ENCODE results near the gene FLNC.

Gene FLNC

GRCh38 chr7:128874140-128875031 lies 44.2 kb downstream of the FLNC start:
- Mint-ChIP-seq H3K27ac (no peak overlapping the region), H3K36me3 (peaks cover 2% of the 10 kb centered on the region), H3K9me3 (no peaks in the 10 kb centered on the region), H3K27me3 (peaks cover 39% of the 10 kb centered on the region), H3K4me3 (no peak overlapping the region), H3K4me1 (peaks cover 22% of the 10 kb centered on the region)
- DNase-seq: no peak
- CTCF ChIA-PET: interaction anchor here (0.6 to 1.7 kb wide), 3 partner anchors 9 to 102 kb away, joined by 3 to 9 read pairs (median 4); partner anchors contain the start of gene ATP6V1F

DNA sequence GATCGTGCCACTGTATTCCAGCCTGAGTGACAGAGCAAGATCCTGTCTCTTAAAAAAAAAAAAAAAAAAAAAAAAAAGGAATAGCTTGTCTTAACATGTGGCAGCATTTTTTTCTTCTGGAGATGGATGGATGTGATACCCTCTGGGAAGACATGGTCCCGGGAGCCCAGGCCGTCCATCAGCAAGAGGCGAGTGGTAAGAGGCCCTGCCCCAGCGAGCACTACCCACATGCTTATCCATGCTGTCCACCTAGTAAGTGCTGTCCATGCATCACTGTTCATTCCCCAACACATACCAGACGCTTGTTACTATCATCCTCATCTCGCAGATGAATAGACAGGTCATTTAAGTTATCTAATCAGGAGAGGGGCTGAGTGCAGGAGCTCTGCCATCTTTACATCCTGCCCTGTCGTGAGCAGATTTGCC lies 45.3 kb downstream of the FLNC start:
- CTCF ChIA-PET: interaction anchor here (0.9 to 1.6 kb wide), 2 partner anchors 8 to 13 kb away, joined by 4 read pairs; partner anchors contain the start of gene ATP6V1F

DNA sequence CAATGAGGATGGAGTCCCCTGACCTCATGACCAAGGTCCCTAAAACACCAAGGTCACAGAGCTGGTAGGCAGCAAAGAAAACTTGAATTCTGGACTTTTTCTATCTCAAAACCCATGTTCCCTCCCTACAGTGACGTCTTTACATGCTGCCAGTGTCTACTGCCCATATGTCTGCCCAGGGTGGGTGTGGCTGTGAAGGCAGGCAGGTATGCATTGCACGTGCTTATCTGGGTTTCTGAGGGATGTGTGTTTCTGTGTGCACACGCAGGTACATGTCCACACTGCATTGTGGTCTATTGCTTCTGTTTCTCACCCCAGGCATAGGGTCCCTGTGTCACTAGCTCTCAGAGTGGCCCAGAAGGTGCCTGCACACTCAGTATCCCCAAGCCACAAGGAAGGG lies 45.9 kb downstream of the FLNC start:
- peaks cover 29% of the 10 kb centered on the region for H3K27me3 Mint-ChIP-seq
- no peaks in the 10 kb centered on the region for H3K36me3 Mint-ChIP-seq
- no peak overlapping the region for H3K4me3 Mint-ChIP-seq
- no peaks in the 10 kb centered on the region for H3K9me3 Mint-ChIP-seq
- no peak overlapping the region for H3K27ac Mint-ChIP-seq
- CTCF ChIA-PET: interaction anchor here (1.6 kb wide), 1 partner anchor 13 kb away, joined by 4 read pairs; the partner anchor contains the start of gene ATP6V1F
- H3K4me1 Mint-ChIP-seq: peaks cover 13% of the 10 kb centered on the region
- DNase-seq: no peak

More for the DNA sequence above, 45.3 kb downstream of the FLNC start:
- Mint-ChIP-seq H3K4me3 (no peak overlapping the region), H3K4me1 (peaks cover 16% of the 10 kb centered on the region), H3K9me3 (no peaks in the 10 kb centered on the region), H3K27ac (no peak overlapping the region), H3K27me3 (peaks cover 31% of the 10 kb centered on the region), H3K36me3 (no peaks in the 10 kb centered on the region)
- no peak for DNase-seq

DNA sequence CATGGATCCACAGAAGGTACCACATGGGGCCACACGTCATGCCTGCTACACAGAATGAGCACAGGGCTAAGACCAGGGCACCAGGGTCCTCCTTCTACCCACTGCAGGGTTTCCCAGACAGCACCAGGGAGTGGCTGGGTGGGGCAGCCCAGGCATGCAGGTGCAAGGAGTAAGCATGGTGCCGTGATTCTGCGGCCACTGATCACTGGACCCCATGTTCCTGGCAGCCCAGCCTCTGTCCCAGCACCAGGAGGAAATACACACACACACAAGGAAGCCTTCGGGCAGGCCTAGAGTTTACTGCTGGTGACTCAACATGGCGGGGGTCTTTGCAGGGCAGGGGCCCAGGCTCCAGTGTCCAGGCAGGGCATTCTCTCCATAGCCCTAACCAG lies 46.4 kb downstream of the FLNC start:
- Mint-ChIP-seq H3K27me3 (peaks cover 28% of the 10 kb centered on the region), H3K36me3 (no peaks in the 10 kb centered on the region), H3K4me1 (peaks cover 13% of the 10 kb centered on the region), H3K27ac (no peak overlapping the region), H3K9me3 (no peaks in the 10 kb centered on the region), H3K4me3 (no peak overlapping the region)
- CTCF ChIA-PET: interaction anchor here (1.6 kb wide), 1 partner anchor 14 kb away, joined by 4 read pairs; the partner anchor contains the start of gene ATP6V1F
- DNase-seq: no peak

GRCh38 chr7:128876978-128877755 lies 47.0 kb downstream of the FLNC start:
- H3K36me3 Mint-ChIP-seq: no peaks in the 10 kb centered on the region
- H3K4me3 Mint-ChIP-seq: no peak overlapping the region
- CTCF ChIA-PET: interaction anchor here (0.7 kb wide), 1 partner anchor 35 kb away, joined by 3 read pairs; no protein-coding TSS in a partner anchor
- H3K4me1 Mint-ChIP-seq: peaks cover 13% of the 10 kb centered on the region
- peaks cover 24% of the 10 kb centered on the region for H3K27me3 Mint-ChIP-seq
- no peaks in the 10 kb centered on the region for H3K9me3 Mint-ChIP-seq
- H3K27ac Mint-ChIP-seq: no peak overlapping the region
- no peak for DNase-seq

- Mint-ChIP-seq H3K4me1 (peaks cover 13% of the 10 kb centered on the region), H3K27ac (no peak overlapping the region), H3K36me3 (no peaks in the 10 kb centered on the region), H3K27me3 (peaks cover 18% of the 10 kb centered on the region), H3K4me3 (no peak overlapping the region), H3K9me3 (no peaks in the 10 kb centered on the region)
- no peak for DNase-seq
- CTCF ChIA-PET: interaction anchor here (0.7 to 4.3 kb wide), 2 partner anchors 16 to 35 kb away, joined by 3 to 47 read pairs; partner anchors contain the start of gene ATP6V1F
Measured at GRCh38 chr7:128877756-128878120, 47.5 kb downstream of the FLNC start.

DNA sequence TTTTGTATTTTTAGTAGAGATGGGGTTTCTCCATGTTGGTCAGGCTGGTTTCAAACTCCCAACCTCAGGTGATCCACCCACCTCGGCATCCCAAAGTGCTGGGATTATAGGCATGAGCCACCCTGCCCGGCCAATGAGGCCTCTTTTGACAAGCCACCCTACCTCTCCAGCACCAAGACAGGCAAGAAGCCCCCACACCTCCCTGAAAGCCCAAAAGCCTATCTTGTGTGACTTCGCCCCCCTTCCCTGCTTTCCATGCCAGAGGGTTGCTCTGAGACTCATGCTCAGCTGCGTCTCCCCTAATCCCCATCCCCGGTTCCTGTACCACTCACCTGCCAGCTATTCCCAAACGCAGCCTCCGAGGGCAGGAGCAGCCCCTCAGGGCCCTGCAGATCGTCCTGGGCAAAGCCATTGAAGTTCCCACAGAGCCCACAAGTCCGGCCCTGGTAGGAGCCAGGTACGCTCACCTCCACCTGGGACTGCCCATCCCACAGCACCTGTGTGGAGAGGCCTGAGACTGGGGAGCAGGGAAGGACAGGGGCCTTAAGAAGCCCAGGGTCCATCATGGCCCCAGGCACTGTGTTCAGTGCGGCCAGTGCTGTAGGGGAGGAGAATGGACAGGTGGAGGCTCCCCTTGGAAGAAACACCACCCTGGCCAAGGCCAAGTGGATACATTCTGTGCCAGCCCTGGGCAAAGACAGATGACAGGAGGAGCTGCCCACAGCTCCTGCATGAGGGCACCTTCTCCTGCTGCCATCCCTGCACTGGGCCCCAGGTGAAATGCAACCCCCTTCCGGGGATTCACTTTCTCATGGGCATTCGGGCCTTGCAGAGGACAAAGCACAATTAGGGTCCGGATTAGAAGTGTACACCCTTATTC lies 48.3 kb downstream of the FLNC start:
- Mint-ChIP-seq H3K9me3 (no peaks in the 10 kb centered on the region), H3K36me3 (no peaks in the 10 kb centered on the region), H3K4me3 (no peak overlapping the region), H3K4me1 (peaks cover 13% of the 10 kb centered on the region), H3K27me3 (peaks cover 13% of the 10 kb centered on the region), H3K27ac (no peak overlapping the region)
- CTCF ChIA-PET: interaction anchor here (0.7 to 4.3 kb wide), 5 partner anchors 17 to 404 kb away, joined by 3 to 47 read pairs (median 7); partner anchors contain the start of gene ATP6V1F
- DNase-seq: no peak

DNA sequence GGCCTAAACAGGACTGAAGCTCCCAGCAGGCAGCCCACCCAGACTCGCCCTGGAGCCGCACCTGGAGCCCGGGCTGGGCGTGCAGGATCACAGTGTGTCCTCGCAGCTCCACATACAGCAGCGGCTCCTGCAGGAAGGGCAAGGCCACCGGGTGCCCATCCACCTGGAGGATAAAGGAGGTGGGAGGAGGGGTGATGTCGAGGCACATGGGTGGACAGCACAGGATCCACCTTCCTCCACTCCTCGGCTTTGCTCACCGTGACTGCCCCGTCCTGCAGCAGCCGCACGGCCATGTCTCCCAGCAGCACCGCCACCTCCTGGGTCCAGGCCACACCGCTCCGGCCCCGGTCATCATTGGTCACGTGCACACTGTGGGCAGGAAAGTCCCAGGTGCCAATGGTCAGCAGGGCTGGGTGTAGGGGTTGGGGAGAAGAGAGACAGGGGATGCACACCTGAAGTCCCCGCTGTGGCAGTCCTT lies 49.3 kb downstream of the FLNC start:
- CTCF ChIA-PET: interaction anchor here (0.8 to 4.3 kb wide), 5 partner anchors 11 to 405 kb away, joined by 4 to 47 read pairs (median 7); partner anchors contain the start of gene ATP6V1F
- peaks cover 13% of the 10 kb centered on the region for H3K4me1 Mint-ChIP-seq
- H3K27ac Mint-ChIP-seq: no peak overlapping the region
- no peaks in the 10 kb centered on the region for H3K9me3 Mint-ChIP-seq
- H3K4me3 Mint-ChIP-seq: no peak overlapping the region
- peaks cover 11% of the 10 kb centered on the region for H3K27me3 Mint-ChIP-seq
- no peaks in the 10 kb centered on the region for H3K36me3 Mint-ChIP-seq
- DNase-seq: no peak

DNA sequence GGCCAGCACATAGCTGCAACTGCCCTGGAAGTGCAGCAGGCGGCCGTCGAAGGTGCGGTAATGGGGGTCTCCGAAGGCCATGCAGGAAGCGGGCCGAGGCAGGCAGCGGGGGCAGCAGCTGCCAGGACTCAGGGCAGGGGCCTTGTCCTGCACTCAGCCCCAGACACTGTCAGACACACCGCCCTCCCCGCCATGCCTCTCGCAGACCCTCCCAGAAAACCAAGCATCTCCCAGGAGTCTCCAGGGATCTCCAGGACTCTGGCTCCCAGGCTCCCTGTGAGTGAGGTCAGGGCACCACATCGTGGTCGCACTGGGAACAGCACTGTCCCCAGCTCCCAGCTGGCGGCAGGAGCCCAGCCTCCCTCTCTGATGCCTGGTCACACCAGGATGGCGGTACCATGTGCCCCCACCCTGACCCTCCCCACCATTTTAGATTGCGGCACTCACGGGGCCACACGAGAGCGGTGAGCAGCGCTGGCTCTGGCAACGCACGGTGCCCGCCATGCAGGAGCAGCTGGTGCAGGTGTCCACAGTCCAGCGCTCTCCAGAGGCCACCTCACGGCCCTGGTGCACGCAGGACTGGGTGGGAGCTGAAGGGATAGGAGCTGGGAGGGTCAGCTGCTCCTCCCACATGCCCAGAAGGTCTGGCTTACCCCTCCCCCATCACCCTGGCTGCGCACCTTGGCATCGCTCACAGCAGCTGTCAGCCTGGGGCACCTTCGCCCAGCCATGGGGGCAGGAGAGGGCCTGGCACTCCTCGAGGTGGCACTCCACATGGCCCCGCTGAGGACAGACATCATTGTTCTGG lies 49.9 kb downstream of the FLNC start:
- Mint-ChIP-seq H3K27ac (no peak overlapping the region), H3K4me1 (peaks cover 13% of the 10 kb centered on the region), H3K4me3 (no peak overlapping the region), H3K36me3 (no peaks in the 10 kb centered on the region), H3K9me3 (no peaks in the 10 kb centered on the region), H3K27me3 (peaks cover 12% of the 10 kb centered on the region)
- DNase-seq: peak; percentile 52
- CTCF ChIA-PET: interaction anchor here (0.8 to 4.3 kb wide), 7 partner anchors 12 to 452 kb away, joined by 3 to 47 read pairs (median 7); partner anchors contain the start of gene ATP6V1F

GRCh38 chr7:128880791-128881457 lies 50.7 kb downstream of the FLNC start:
- no peak for DNase-seq
- CTCF ChIA-PET: interaction anchor here (0.9 to 4.3 kb wide), 5 partner anchors 13 to 186 kb away, joined by 3 to 47 read pairs (median 9); partner anchors contain the start of gene ATP6V1F
- H3K27me3 Mint-ChIP-seq: peaks cover 12% of the 10 kb centered on the region
- no peak overlapping the region for H3K4me3 Mint-ChIP-seq
- no peak overlapping the region for H3K27ac Mint-ChIP-seq
- H3K9me3 Mint-ChIP-seq: no peaks in the 10 kb centered on the region
- H3K36me3 Mint-ChIP-seq: no peaks in the 10 kb centered on the region
- peaks cover 13% of the 10 kb centered on the region for H3K4me1 Mint-ChIP-seq

GRCh38 chr7:128881458-128882125 lies 51.4 kb downstream of the FLNC start:
- H3K4me1 Mint-ChIP-seq: peaks cover 13% of the 10 kb centered on the region
- peaks cover 12% of the 10 kb centered on the region for H3K27me3 Mint-ChIP-seq
- DNase-seq: no peak
- H3K4me3 Mint-ChIP-seq: no peak overlapping the region
- H3K27ac Mint-ChIP-seq: no peak overlapping the region
- CTCF ChIA-PET: interaction anchor here (0.9 to 4.3 kb wide), 5 partner anchors 13 to 187 kb away, joined by 3 to 47 read pairs (median 12); partner anchors contain the start of gene ATP6V1F
- H3K9me3 Mint-ChIP-seq: no peaks in the 10 kb centered on the region
- H3K36me3 Mint-ChIP-seq: no peaks in the 10 kb centered on the region
